Measurements from ENCODE around the gene CLASRP. TPM values are rescaled to one million over a fixed set of nuclear protein-coding genes. Genes with fewer than 3 reads are reported as not detected.

Gene CLASRP
- polyA plus RNA-seq, 1 donor (not counting 4 experiments of a cell fraction or from before 2014, with no cell fraction given) = 21.4 TPM

DNA sequence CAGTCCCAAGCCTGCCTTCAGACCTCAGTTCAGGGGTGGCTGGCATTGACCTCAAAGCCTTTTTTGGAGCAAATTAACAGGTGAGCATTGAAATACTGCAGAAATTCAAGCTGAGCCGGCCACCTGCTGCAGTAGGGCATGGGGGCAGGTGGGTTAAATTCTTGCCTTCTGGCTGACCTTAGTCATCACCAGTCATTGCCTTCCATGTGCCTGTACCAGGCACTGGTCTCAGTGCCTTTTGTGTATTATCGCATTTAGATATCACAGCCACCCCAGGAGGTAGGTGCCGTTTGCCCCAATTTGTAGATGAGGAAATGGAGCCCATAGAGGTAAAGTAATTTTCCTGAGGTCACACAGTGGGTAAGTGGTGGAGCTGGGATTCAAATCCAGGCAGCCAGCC is 61.4 kb downstream of the CLASRP start:
- H4K20me1 ChIP-seq (ENCODE audit: control insufficient read depth, extremely low read depth, insufficient read depth, low read length) = peaks cover 22% of the 10 kb centered on the region
- H3K79me2 ChIP-seq (ENCODE audit: control insufficient read depth, insufficient read depth, low read length) = peaks cover 96% of the 10 kb centered on the region
- FAIRE-seq (no peak), DNase-seq (ENCODE audit: low read depth, low spot score) (no peak)
- no peaks in the 10 kb centered on the region for H3K27me3 ChIP-seq (ENCODE audit: control insufficient read depth, extremely low read depth, insufficient read depth, low read length)
- no peak overlapping the region for H2AFZ ChIP-seq (ENCODE audit: control insufficient read depth, low read length)
- H3K4me2 ChIP-seq (ENCODE audit: control insufficient read depth, extremely low read depth, insufficient read depth, low read depth, low read length) = no peak overlapping the region
- no peaks in the 10 kb centered on the region for H3K9me3 ChIP-seq (ENCODE audit: control insufficient read depth, low read depth, low read length)
- no peak overlapping the region for H3K27ac ChIP-seq (ENCODE audit: control insufficient read depth, insufficient read depth, low read length)
- H3K9ac ChIP-seq (ENCODE audit: control insufficient read depth, extremely low read depth, insufficient read depth, low read length) = no peak overlapping the region
- TF ChIP-seq EZH2 (IDR thresholded peaks at IDR 0.05; ENCODE audit: low read length) = no peak
- TF ChIP-seq, protein P1, sequence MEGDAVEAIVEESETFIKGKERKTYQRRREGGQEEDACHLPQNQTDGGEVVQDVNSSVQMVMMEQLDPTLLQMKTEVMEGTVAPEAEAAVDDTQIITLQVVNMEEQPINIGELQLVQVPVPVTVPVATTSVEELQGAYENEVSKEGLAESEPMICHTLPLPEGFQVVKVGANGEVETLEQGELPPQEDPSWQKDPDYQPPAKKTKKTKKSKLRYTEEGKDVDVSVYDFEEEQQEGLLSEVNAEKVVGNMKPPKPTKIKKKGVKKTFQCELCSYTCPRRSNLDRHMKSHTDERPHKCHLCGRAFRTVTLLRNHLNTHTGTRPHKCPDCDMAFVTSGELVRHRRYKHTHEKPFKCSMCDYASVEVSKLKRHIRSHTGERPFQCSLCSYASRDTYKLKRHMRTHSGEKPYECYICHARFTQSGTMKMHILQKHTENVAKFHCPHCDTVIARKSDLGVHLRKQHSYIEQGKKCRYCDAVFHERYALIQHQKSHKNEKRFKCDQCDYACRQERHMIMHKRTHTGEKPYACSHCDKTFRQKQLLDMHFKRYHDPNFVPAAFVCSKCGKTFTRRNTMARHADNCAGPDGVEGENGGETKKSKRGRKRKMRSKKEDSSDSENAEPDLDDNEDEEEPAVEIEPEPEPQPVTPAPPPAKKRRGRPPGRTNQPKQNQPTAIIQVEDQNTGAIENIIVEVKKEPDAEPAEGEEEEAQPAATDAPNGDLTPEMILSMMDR (optimal IDR thresholded peaks at IDR 0.05 in 1 of 3, IDR thresholded peaks at IDR 0.05 in 1 of 3, conservative IDR thresholded peaks at IDR 0.05 in 1 of 3; ENCODE audit: extremely low read depth in 1 of 3, insufficient read depth in 2 of 3, low read length in 3 of 3) = no peak
- no peak overlapping the region for H3K4me3 ChIP-seq (ENCODE audit: control insufficient read depth in 2 of 3, extremely low read depth in 1 of 3, insufficient read depth in 2 of 3, low read depth in 1 of 3, low read length in 3 of 3)
- peaks cover 6% of the 10 kb centered on the region for H3K9me1 ChIP-seq (ENCODE audit: control insufficient read depth, extremely low read depth, insufficient read depth, low read length)
- peaks cover 2% of the 10 kb centered on the region in 2 experiments for H3K36me3 ChIP-seq (ENCODE audit: control insufficient read depth in 2 of 2, extremely low read depth in 1 of 2, insufficient read depth in 2 of 2, low read length in 2 of 2)
- dilution Hi-C loops (cut with MboI; ENCODE audit: extremely low pct_ligation_motif_present, low sequenced_read_pairs) = no loop called here
- H3K4me1 ChIP-seq (ENCODE audit: control insufficient read depth, extremely low read depth, insufficient read depth, low read length) = peaks cover 33% of the 10 kb centered on the region

DNA sequence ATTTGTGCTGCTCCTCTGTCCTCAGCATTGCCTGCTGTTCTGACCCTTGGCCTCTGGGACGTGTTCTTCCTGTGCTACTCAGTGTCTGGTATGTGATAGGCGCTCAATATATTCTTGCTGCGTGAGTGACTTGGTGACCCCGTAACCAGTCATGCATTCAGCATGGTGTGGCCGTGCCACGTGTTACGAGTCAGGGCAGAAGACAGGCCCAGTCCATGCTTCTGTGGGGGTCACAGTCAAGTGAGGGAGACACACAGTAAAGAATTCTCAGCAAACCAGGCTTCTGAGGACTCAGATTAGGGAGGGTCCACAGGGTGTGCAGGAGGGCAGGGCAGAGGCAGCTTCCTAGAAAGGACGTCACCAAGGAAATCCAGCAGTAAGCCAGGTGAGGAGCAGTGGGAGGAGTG is 62.0 kb downstream of the CLASRP start:
- Histone ChIP-seq H3K4me2 (ENCODE audit: control insufficient read depth, extremely low read depth, insufficient read depth, low read depth, low read length) (no peak overlapping the region), H3K9me1 (ENCODE audit: control insufficient read depth, extremely low read depth, insufficient read depth, low read length) (peaks cover 6% of the 10 kb centered on the region), H3K4me1 (ENCODE audit: control insufficient read depth, extremely low read depth, insufficient read depth, low read length) (peaks cover 33% of the 10 kb centered on the region), H3K27ac (ENCODE audit: control insufficient read depth, insufficient read depth, low read length) (no peak overlapping the region), H4K20me1 (ENCODE audit: control insufficient read depth, extremely low read depth, insufficient read depth, low read length) (peaks cover 22% of the 10 kb centered on the region), H3K36me3 (ENCODE audit: control insufficient read depth in 2 of 2, extremely low read depth in 1 of 2, insufficient read depth in 2 of 2, low read length in 2 of 2) (peaks cover 2% of the 10 kb centered on the region in 2 experiments), H3K27me3 (ENCODE audit: control insufficient read depth, extremely low read depth, insufficient read depth, low read length) (no peaks in the 10 kb centered on the region), H2AFZ (ENCODE audit: control insufficient read depth, low read length) (no peak overlapping the region), H3K9me3 (ENCODE audit: control insufficient read depth, low read depth, low read length) (no peaks in the 10 kb centered on the region), H3K4me3 (ENCODE audit: control insufficient read depth in 2 of 3, extremely low read depth in 1 of 3, insufficient read depth in 2 of 3, low read depth in 1 of 3, low read length in 3 of 3) (no peak overlapping the region), H3K79me2 (ENCODE audit: control insufficient read depth, insufficient read depth, low read length) (peaks cover 96% of the 10 kb centered on the region), H3K9ac (ENCODE audit: control insufficient read depth, extremely low read depth, insufficient read depth, low read length) (no peak overlapping the region)
- no peak for TF ChIP-seq EZH2 (IDR thresholded peaks at IDR 0.05; ENCODE audit: low read length)
- TF ChIP-seq, protein P1 (optimal IDR thresholded peaks at IDR 0.05 in 1 of 3, IDR thresholded peaks at IDR 0.05 in 1 of 3, conservative IDR thresholded peaks at IDR 0.05 in 1 of 3; ENCODE audit: extremely low read depth in 1 of 3, insufficient read depth in 2 of 3, low read length in 3 of 3) = no peak
- dilution Hi-C loops (cut with MboI; ENCODE audit: extremely low pct_ligation_motif_present, low sequenced_read_pairs) = no loop called here
- DNase-seq (ENCODE audit: low read depth, low spot score) (no peak), FAIRE-seq (no peak)
